Stimulated activated CD8-positive, alpha-beta memory T cell treated with anti-CD3 and anti-CD28 coated beads, Interleukin-15, amount 100 ng/mL, for 48 hours (primary cell): ENCODE measurements around the gene BMF.

ENCODE experiments used
- DNase-seq, 2 donors: peaks; one replicate each; pipeline ENCODE4 v3.0.0-alpha.2; 2020; ENCODE audit warnings: low read depth in 2 of 2

The BMF gene

GRCh38 chr15:40103864-40104271 lies 4.8 kb downstream of the BMF start:
- DNase-seq, result no peak

DNA sequence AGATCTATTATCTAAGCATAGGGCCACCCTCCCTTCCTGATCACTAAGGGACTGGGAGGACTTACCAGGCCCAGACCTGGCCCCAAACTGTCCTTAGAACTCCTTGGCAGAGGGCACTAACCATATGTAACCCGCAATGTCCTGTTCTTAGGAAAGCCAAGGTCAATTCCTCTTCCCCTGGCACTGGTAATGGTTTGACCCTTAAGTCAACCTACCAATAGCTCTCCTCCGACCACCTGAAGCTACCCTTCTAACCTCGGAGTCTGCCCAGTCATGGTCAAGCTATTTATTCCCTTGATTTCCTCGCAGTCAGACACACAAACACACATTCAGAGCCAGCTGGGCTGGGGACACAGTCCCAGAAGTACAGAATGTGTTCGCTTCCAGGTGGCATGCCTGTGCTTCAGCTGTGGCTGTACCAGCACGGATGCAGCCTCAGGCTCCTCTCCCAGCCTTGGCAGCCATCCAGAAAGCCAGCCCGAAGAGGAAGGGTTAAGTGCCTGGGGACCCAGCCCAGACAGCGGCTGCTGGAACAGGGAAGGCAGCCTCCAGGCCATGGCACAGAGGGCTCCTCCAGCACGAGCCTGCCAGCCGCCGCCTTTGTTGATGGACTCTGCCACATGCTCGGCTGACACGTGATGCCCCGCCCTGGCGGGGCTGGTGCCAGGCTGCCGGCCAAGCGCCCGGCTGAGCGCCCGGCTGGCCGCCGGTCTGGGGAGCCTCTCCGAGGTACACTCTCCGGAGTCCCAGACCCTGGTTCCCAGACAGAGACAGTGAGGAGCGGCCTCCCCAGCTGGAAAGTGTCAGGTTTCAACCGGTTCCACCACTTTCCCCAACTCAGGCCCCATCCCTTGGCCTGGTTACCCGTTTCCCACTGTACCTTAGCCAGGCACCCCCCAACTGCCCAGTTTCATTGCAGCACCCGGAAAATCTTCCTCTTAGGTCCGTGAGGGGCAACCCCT lies 5.5 kb downstream of the BMF start:
- no peak for DNase-seq

DNA sequence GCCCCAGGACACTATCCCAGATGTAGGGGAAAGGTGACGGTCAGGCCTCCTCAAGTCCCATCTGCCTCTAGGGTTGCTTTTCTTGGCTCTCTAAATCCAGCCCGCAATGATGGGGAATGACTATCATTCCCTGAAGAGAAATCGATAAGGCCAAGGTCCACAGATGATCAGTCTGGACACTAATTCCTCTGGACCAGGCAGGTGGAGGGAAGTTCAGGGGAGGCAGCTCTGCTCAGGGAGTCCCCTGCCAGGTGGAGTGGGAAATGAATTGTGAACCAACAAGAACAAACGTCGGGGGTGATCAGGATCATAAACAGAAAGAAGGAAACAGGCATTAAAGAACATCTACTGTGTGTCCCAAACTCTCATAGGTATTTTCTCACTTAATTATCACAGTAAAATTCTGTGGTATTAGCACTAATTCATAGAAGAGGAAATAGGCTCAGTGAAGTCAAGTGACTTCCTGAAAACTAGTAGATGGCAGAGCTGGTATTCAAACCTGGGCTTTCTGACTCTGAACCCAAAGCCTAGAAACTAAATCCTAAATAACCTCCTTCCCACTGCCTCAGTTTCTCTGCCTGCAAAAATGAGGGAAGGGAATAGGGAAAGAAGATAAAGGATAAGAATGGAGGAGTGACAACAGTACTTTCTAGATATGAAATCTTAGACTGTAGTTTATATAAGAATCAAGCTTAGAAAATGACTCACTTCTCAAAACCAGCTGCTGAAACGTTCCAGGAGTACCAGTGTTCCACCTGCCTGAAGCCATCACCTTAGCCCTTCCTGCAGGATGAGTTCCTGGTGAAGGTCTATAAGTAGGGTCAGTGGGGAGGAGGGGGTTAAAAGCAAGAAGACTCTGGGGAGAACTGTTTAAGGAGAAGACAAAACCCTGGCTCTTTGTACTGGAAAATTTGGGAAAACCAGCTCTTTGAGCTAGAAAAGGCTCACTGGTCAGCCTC lies 7.5 kb downstream of the BMF start:
- no peak for DNase-seq

- no peak for DNase-seq
These were observed 8.3 kb downstream of the BMF start for GRCh38 chr15:40100123-40100946.

- DNase-seq, result peak; percentile 55 to 65
These were observed 10.0 kb downstream of the BMF start for GRCh38 chr15:40098489-40099261.

DNA sequence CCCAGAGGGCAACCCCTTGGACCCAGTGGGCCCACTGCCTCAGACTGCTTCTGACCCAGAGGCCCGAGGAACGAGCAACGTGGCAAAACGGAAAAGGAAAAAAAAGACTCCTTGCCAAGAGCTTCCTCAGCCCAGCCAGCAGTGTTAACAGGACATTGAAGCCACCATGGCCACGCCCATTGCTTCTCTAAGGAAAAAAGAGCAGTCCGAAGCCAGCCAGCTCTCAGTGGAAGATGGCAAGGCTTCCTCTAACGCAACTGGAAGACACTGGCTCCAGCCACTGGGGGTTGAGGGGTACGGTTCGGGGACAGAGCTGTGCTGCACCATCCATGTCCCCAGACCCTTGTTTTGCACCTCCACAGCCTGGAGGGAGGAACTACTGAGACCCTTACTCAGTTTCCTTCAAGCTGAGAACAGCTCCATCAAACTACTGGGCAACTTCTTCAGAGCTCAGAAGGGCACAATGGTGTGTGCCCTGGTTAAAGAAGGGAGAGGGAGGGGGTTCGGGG lies 10.7 kb downstream of the BMF start:
- DNase-seq, result no peak

DNA sequence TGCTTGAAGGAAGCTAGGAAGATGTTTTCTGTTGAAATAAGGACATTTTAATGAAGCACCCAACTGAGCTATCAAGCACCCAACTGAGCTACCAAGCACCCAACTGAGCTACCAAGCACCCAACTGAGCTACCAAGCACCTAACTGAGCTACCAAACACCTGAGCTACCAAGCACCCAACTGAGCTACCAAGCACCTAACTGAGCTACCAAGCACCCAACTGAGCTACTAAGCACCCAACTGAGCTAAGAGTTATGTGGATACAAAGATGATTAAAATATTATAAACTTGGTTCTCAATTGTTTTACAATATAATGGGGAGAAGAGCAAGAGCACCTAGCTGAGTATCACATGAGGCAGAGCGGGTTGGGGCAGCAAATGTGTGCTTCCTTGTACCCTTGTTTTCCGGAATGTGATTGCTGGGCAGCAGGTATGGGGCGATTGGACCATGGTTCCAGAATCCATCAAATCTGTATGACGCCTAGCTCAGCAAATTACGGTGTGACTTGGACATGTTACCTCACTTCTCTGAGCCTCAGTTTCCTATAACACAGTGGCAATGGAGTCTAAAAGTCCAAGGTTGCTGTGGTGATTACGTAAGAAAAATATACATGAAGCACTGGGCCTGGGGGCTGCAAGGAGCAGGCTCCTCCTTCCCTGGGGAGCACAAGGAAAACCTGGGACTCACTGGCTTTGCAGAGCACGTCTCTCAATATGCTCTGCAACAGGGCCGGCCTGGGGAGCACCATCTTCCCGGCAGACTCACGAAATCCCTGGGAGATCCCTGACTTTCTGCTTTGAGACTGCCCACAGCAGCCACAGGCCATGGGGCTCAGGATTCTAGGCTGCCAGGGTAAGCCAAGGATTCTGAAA lies 11.3 kb downstream of the BMF start:
- no peak for DNase-seq

- no peak for DNase-seq
These were observed 12.4 kb downstream of the BMF start for GRCh38 chr15:40096094-40096891.

- no peak for DNase-seq
These were observed 13.1 kb downstream of the BMF start for GRCh38 chr15:40095371-40096093.

DNA sequence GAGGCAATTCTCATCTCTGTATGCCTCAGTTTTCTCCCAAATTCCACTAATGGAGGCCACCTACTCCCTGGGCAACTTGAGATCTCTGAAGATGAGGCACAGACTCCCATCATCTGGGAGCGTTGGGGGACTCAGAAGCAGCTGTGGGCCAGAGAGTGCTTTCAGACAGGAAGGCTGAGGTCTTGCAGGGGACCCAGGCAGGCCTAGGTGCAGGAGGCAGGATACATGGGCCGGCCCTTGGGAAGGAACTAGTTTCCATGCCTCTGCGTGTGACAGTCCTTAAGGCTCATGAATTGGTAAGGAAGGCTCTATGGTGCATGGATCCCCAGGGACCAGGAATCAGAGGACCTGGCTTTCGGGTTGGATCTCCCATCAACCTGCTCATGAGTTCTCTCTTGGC lies 14.5 kb downstream of the BMF start:
- DNase-seq, result no peak

DNA sequence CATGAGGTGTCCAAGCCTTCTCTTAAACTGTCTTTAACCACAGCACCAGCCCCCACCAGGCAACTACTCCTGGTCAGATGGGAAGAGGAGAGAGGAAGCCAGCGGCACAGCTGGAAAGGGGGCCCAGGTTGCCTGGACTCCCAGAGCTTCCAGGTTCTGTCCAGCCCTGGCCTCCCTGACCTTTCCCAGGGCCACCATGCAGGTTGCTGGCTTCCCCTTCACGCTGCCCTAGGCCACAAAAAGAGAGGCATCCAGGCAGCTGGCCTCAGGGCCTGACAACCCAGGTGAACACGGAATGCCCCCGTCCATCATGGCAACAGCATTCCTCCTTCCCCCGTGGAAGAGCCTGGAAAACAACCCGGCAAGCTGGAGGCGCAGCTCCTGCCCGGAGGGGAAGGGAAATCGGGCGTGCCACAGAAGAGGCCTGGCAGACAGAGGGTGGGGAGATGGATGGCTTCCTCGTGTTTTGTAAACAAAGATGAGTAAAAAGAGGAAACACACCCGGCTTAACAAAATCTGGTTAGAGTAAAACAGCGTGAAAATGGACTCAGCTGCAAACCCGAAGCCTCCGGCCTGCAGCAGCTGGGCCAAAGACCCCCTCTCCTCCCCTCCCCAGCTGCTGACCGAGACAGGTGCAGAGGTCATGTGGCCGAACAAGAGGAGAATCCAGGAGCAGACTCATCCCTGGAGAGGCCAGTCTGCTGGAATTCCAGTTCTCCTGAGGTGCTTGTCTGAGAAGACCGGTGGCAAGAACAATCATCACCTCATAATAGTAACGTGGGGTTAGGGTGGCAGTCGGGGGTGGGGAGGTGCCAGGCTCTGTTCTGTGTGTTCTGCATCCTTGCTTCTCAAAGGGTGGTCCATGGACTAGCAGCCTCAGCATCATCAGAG lies 15.5 kb downstream of the BMF start:
- no peak for DNase-seq

DNA sequence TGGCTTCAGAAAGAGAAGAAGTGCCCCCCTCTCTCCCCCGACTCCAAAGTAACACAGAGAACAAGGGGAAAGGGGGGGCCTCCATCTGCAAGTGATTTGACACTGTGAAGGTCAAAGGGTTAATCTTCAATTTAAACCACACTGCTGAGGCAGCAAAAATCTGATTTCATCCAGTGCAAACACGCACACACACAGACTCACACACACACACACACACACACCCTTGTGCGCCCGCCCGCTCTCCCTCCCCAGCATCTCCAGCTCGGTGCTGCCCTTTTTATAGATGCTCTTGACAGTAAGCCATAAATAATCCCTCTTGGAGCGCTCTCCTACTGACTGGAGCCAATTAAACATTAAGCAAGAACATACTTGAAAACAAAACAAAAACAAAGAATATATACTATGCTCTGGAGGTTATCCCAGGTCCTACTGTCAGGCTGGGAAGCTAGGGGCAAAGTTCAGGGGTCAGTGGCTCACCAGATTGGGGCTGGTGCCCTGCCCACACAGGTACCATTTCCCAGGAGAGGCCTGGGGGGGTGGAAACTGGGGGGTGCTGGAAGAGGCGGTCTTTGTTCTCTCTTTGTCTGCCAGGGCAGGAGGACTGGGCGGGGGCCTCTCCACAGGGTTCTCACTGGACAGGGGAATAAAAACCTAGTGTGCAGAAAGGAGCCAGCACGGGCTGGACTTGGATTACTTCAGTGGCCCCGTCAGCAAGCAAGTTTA lies 16.3 kb downstream of the BMF start:
- no peak for DNase-seq

DNA sequence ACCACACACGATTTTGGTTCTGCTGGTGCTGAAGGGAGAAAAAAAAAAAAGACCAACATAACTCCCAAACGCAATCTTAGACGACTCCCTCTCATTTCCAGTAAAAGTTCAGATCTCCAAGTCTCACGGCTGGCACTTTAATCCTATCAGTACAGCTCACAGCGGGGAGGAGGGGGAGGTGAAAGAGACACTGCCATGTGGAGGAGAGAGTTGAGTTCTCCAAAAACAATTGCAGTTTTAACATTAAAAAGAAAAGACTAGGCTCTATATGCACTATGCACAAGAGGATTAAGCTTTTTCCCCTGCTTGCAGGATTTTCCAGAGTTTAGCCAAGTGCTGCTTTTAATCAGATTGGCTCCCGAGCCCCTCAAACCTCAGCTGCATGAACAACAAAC lies 16.8 kb downstream of the BMF start:
- DNase-seq, result no peak

DNA sequence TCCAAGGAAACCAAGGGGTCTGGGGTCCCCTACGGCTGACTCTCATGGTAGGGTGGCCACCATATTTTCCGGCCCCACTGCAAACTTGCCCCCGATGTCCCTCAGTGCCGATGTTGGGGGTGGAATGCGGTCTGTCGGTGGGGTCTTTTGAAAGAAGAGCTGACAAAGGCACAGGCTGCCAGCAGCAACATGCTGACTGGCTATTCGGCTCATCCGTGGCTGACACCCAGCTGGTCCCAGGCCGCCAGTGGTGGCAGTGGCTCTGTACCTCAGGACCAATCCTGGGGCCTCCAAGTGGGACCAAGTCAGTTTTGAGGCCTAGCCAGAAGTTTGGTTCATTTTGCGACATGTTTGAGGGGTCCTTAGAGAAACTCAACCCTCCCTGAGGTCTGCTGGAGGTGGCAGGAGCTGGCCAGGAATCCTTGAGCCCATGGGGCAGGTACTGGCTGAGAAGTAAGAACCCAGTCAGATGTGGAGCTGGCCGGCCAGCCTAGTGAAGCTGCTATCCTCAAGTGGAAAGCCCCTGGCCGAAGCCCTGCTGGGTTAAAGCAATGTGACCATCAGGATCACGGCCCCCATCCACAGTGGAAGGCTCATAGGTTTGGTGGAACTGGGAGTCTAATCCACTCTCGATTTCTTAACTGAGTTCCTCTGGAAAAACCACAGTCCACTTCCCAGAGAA lies 17.8 kb downstream of the BMF start:
- DNase-seq, result no peak

DNA sequence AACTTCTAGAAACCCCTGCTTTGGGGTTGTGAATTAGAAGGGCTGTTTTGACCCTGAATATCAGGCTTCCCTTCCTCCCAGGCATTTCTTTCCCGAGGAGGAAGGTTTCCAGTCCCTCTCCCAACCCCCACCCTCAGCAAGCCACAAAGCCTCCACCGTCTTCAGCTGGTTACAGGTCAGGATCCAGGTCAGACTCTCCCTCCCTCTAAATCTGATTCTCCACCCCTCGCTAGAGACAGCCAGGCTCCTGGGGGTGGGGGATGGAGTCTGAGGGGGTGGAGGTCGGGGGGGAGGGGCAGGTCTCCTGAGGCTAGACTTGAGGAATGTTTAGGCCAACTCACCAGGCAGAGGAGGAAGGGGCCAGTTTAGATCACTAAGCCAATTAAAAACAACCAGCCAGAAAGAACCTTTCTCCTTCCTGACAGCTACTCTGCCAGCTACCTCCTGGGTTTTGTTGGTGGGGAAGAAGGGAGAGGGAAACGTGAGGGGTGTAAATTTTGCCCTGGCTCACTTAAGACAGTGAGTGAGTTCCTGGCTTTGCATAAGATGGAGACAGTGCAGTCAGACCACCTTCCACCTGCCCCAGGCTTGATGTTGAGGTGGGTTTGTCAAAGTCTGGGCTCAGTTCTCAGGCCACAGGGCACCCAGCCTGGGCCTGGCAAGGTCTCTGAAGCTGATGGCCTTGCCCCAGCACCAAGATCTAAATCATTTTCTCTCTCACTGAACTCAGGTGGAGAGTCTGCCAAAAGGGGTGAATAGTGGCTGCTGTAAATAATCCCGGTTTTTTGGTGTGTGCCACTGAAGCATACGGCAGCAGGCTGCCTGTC lies 19.5 kb downstream of the BMF start:
- DNase-seq, result no peak
